ENCODE results near the gene PRRT3. TPM values are rescaled to one million over a fixed set of nuclear protein-coding genes. Genes with fewer than 3 reads are reported as not detected.

The PRRT3 gene
- polyA plus RNA-seq, 1 of the 3 experiments (the other 2 are of a cell fraction), result 5.5 TPM

GRCh38 chr3:9899289-9899791, 52.9 kb downstream of the PRRT3 start:
- H3K79me2 ChIP-seq (ENCODE audit: insufficient read depth), result peaks cover 21% of the 10 kb centered on the region; the same call in 1 of the 2 replicates
- no peaks in the 10 kb centered on the region for H3K9me2 ChIP-seq
- WGBS (ENCODE audit: low lambda C conversion rate), result 71% methylated on average over 3 of the region's 3 CpGs
- H3K27me3 ChIP-seq (ENCODE audit: insufficient read depth), result no peaks in the 10 kb centered on the region
- H3K27ac ChIP-seq (ENCODE audit: low read depth in 2 of 2, low read length in 1 of 2), result no peak overlapping the region
- TF ChIP-seq NFIC (IDR thresholded peaks at IDR 0.05; ENCODE audit: borderline replicate concordance) (no peak), TEAD4 (IDR thresholded peaks at IDR 0.05; ENCODE audit: borderline replicate concordance, insufficient read depth) (no peak), TAF1 (IDR thresholded peaks at IDR 0.05; ENCODE audit: borderline replicate concordance, low read depth, low read length) (no peak), ELF1 (IDR thresholded peaks at IDR 0.05) (no peak), NRF1 (IDR thresholded peaks at IDR 0.05; ENCODE audit: low read depth, low read length) (no peak), RXRA (IDR thresholded peaks at IDR 0.05; ENCODE audit: borderline replicate concordance, low read depth) (no peak), USF2 (IDR thresholded peaks at IDR 0.05; ENCODE audit: borderline replicate concordance, low read depth, low read length) (no peak), IRF3 (IDR thresholded peaks at IDR 0.05; ENCODE audit: low read depth, low read length) (no peak)
- POLR2A ChIA-PET, result no interaction called here
- peaks cover 6 to 12% of the 10 kb centered on the region in 2 experiments; a peak in 3 of 4 replicates for H3K4me1 ChIP-seq (ENCODE audit: control insufficient read depth in 1 of 2, insufficient read depth in 2 of 2, low read depth in 1 of 2, low read length in 1 of 2)
- no peaks in the 10 kb centered on the region for H4K20me1 ChIP-seq (ENCODE audit: insufficient read depth)
- DNase-seq, result no peak
- H3K36me3 ChIP-seq (replicated peaks in 1 of 2; ENCODE audit: control insufficient read depth in 1 of 2, insufficient read depth in 2 of 2, low read length in 1 of 2), result peaks cover 4 to 13% of the 10 kb centered on the region in 2 experiments
- no peak overlapping the region for H3K4me3 ChIP-seq (ENCODE audit: low read depth in 2 of 2, low read length in 1 of 2)
- H3K4me2 ChIP-seq, result no peak overlapping the region
- no peak overlapping the region for H3K9ac ChIP-seq
- H3F3A ChIP-seq (replicated peaks; ENCODE audit: insufficient read depth), result peaks cover 11% of the 10 kb centered on the region
- no peaks in the 10 kb centered on the region for H3K9me3 ChIP-seq
- CTCF ChIA-PET, result no interaction called here
- H2AFZ ChIP-seq (ENCODE audit: low read depth), result no peak overlapping the region

GRCh38 chr3:9898467-9899241, 53.6 kb downstream of the PRRT3 start:
- H3K9me2 ChIP-seq, result no peaks in the 10 kb centered on the region
- CTCF ChIA-PET, result no interaction called here
- POLR2A ChIA-PET, result no interaction called here

More at GRCh38 chr3:9898467-9899241, 53.6 kb downstream of the PRRT3 start:
- H3K79me2 ChIP-seq (ENCODE audit: insufficient read depth), result peaks cover 22% of the 10 kb centered on the region; the same call in 1 of the 2 replicates
- peaks cover 5% of the 10 kb centered on the region; the same call in 1 of the 2 replicates for H4K20me1 ChIP-seq (ENCODE audit: insufficient read depth)
- H3K9ac ChIP-seq, result no peak overlapping the region
- TF ChIP-seq SIN3A (IDR thresholded peaks at IDR 0.05; ENCODE audit: borderline replicate concordance, low read depth, low read length) (no peak), RCOR1 (IDR thresholded peaks at IDR 0.05; ENCODE audit: low read length) (no peak), GATA2 (CRISPR knock-in tag; IDR thresholded peaks at IDR 0.05) (no peak), FOXM1 (IDR thresholded peaks at IDR 0.05; ENCODE audit: low read depth) (no peak), EP300 (IDR thresholded peaks at IDR 0.05; ENCODE audit: borderline replicate concordance in 1 of 2, low read depth in 1 of 2, low read length in 1 of 2) (no peak), PBX3 (IDR thresholded peaks at IDR 0.05) (no peak), RAD21 (IDR thresholded peaks at IDR 0.05; ENCODE audit: low read length) (no peak), ELF1 (IDR thresholded peaks at IDR 0.05) (no peak), MXI1 (IDR thresholded peaks at IDR 0.05; ENCODE audit: low read depth, low read length) (no peak), TAF1 (IDR thresholded peaks at IDR 0.05; ENCODE audit: borderline replicate concordance, low read depth, low read length) (no peak), NRF1 (IDR thresholded peaks at IDR 0.05; ENCODE audit: low read depth, low read length) (no peak), NFIC (IDR thresholded peaks at IDR 0.05; ENCODE audit: borderline replicate concordance) (no peak), TCF12 (IDR thresholded peaks at IDR 0.05) (no peak), MAX (IDR thresholded peaks at IDR 0.05; ENCODE audit: low read depth) (no peak), POLR2AphosphoS5 (IDR thresholded peaks at IDR 0.05; ENCODE audit: low read depth, low read length) (no peak), JUND (IDR thresholded peaks at IDR 0.05) (no peak), GABPA (IDR thresholded peaks at IDR 0.05; ENCODE audit: low read depth) (no peak), USF1 (IDR thresholded peaks at IDR 0.05; ENCODE audit: borderline replicate concordance, low read depth) (no peak), FOXJ3 (CRISPR knock-in tag; IDR thresholded peaks at IDR 0.05) (no peak)
- DNase-seq, result no peak
- peaks cover 9 to 18% of the 10 kb centered on the region in 2 experiments for H3K36me3 ChIP-seq (replicated peaks in 1 of 2; ENCODE audit: control insufficient read depth in 1 of 2, insufficient read depth in 2 of 2, low read length in 1 of 2)
- no peaks in the 10 kb centered on the region for H3K27me3 ChIP-seq (ENCODE audit: insufficient read depth)
- peaks cover 18% of the 10 kb centered on the region for H3F3A ChIP-seq (replicated peaks; ENCODE audit: insufficient read depth)
- H3K4me3 ChIP-seq (ENCODE audit: low read depth in 2 of 2, low read length in 1 of 2), result no peak overlapping the region
- no peaks in the 10 kb centered on the region for H3K9me3 ChIP-seq
- WGBS (ENCODE audit: low lambda C conversion rate), result 85% methylated on average over 8 of the region's 8 CpGs
- no peak overlapping the region for H3K4me2 ChIP-seq
- no peak overlapping the region; a peak in 1 of 4 replicates for H3K27ac ChIP-seq (ENCODE audit: low read depth in 2 of 2, low read length in 1 of 2)
- H2AFZ ChIP-seq (ENCODE audit: low read depth), result no peak overlapping the region
- H3K4me1 ChIP-seq (ENCODE audit: control insufficient read depth in 1 of 2, insufficient read depth in 2 of 2, low read depth in 1 of 2, low read length in 1 of 2), result peaks cover 6 to 12% of the 10 kb centered on the region in 2 experiments; a peak in 3 of 4 replicates

Data from SK-N-SH (cell line).